ENCODE measurements around the gene OBSCN.

Gene OBSCN

GRCh38 chr1:228264090-228264829, 56.4 kb downstream of the OBSCN start:
- no peak for DNase-seq
- Histone ChIP-seq H3K9ac (ENCODE audit: low read length) (no peak overlapping the region), H2AK5ac (ENCODE audit: low read length, severe bottlenecking) (no peak overlapping the region), H3K4me1 (ENCODE audit: control insufficient read depth, insufficient read depth, low read depth, low read length) (no peaks in the 10 kb centered on the region), H3K27ac (ENCODE audit: low read length, poor library complexity, severe bottlenecking) (no peak overlapping the region), H3K79me1 (replicated peaks; ENCODE audit: low read length, poor library complexity, severe bottlenecking) (peaks cover under 1% of the 10 kb centered on the region), H4K91ac (ENCODE audit: low read length) (no peak overlapping the region), H3K18ac (ENCODE audit: low read depth in 1 of 2, low read length in 2 of 2) (no peak overlapping the region), H3K4ac (ENCODE audit: low read depth in 1 of 2, low read length in 2 of 2) (no peak overlapping the region), H3K4me3 (ENCODE audit: insufficient read depth in 1 of 2, low read depth in 1 of 2, low read length in 2 of 2) (no peak overlapping the region), H3K23ac (ENCODE audit: low read length in 2 of 2) (no peak overlapping the region), H3K14ac (ENCODE audit: low read length in 2 of 2) (no peak overlapping the region), H3K4me2 (ENCODE audit: low read length, poor library complexity, severe bottlenecking) (no peak overlapping the region), H2BK120ac (ENCODE audit: low read depth, low read length) (no peak overlapping the region), H3K27me3 (ENCODE audit: control insufficient read depth in 1 of 2, insufficient read depth in 1 of 2, low read length in 2 of 2) (no peaks in the 10 kb centered on the region), H3K36me3 (ENCODE audit: control insufficient read depth in 1 of 2, insufficient read depth in 2 of 2, low read depth in 1 of 2, low read length in 2 of 2) (peaks cover 0 to 27% of the 10 kb centered on the region in 2 experiments), H4K8ac (ENCODE audit: low read length) (no peak overlapping the region), H2BK5ac (ENCODE audit: low read depth, low read length, poor library complexity, severe bottlenecking) (no peak overlapping the region), H2BK12ac (ENCODE audit: low read length in 2 of 2) (no peak overlapping the region), H3K9me3 (ENCODE audit: control insufficient read depth, low read length) (peaks cover 22% of the 10 kb centered on the region), H2AFZ (ENCODE audit: low read depth, low read length) (no peak overlapping the region), H2BK15ac (ENCODE audit: low read depth, poor library complexity, severe bottlenecking) (no peak overlapping the region)
- 89% methylated on average over 20 of the region's 24 CpGs for WGBS

- no peak overlapping the region for H2BK5ac ChIP-seq (ENCODE audit: low read depth, low read length, poor library complexity, severe bottlenecking)
- no peak overlapping the region for H2BK15ac ChIP-seq (ENCODE audit: low read depth, poor library complexity, severe bottlenecking)
- H3K4me2 ChIP-seq (ENCODE audit: low read length, poor library complexity, severe bottlenecking) = no peak overlapping the region
- H3K27ac ChIP-seq (ENCODE audit: low read length, poor library complexity, severe bottlenecking) = no peak overlapping the region
- no peak overlapping the region for H2AFZ ChIP-seq (ENCODE audit: low read depth, low read length)
- H3K36me3 ChIP-seq (ENCODE audit: control insufficient read depth in 1 of 2, insufficient read depth in 2 of 2, low read depth in 1 of 2, low read length in 2 of 2) = peaks cover 0 to 19% of the 10 kb centered on the region in 2 experiments
- no peak overlapping the region for H3K4ac ChIP-seq (ENCODE audit: low read depth in 1 of 2, low read length in 2 of 2)
- H3K18ac ChIP-seq (ENCODE audit: low read depth in 1 of 2, low read length in 2 of 2) = no peak overlapping the region
- no peak overlapping the region for H3K23ac ChIP-seq (ENCODE audit: low read length in 2 of 2)
- no peak overlapping the region for H3K9ac ChIP-seq (ENCODE audit: low read length)
- H3K4me3 ChIP-seq (ENCODE audit: insufficient read depth in 1 of 2, low read depth in 1 of 2, low read length in 2 of 2) = no peak overlapping the region
- no peak for DNase-seq
- no peak overlapping the region for H4K8ac ChIP-seq (ENCODE audit: low read length)
- no peak overlapping the region for H2BK120ac ChIP-seq (ENCODE audit: low read depth, low read length)
- no peak overlapping the region for H2AK5ac ChIP-seq (ENCODE audit: low read length, severe bottlenecking)
- H3K14ac ChIP-seq (ENCODE audit: low read length in 2 of 2) = no peak overlapping the region
- H2BK12ac ChIP-seq (ENCODE audit: low read length in 2 of 2) = no peak overlapping the region
- H3K27me3 ChIP-seq (ENCODE audit: control insufficient read depth in 1 of 2, insufficient read depth in 1 of 2, low read length in 2 of 2) = no peaks in the 10 kb centered on the region
- H4K91ac ChIP-seq (ENCODE audit: low read length) = no peak overlapping the region
- H3K9me3 ChIP-seq (ENCODE audit: control insufficient read depth, low read length) = peaks cover 22% of the 10 kb centered on the region
- no peaks in the 10 kb centered on the region for H3K79me1 ChIP-seq (replicated peaks; ENCODE audit: low read length, poor library complexity, severe bottlenecking)
- H3K4me1 ChIP-seq (ENCODE audit: control insufficient read depth, insufficient read depth, low read depth, low read length) = no peaks in the 10 kb centered on the region
Observed at GRCh38 chr1:228265167-228265566, 57.3 kb downstream of the OBSCN start.

- no peak overlapping the region for H3K27ac ChIP-seq (ENCODE audit: low read length, poor library complexity, severe bottlenecking)
- H2BK5ac ChIP-seq (ENCODE audit: low read depth, low read length, poor library complexity, severe bottlenecking) = no peak overlapping the region
- no peak overlapping the region for H2AFZ ChIP-seq (ENCODE audit: low read depth, low read length)
- 88% methylated on average over 19 of the region's 22 CpGs for WGBS
- DNase-seq = peak; percentile 13
- no peak overlapping the region for H3K23ac ChIP-seq (ENCODE audit: low read length in 2 of 2)
- H3K4me3 ChIP-seq (ENCODE audit: insufficient read depth in 1 of 2, low read depth in 1 of 2, low read length in 2 of 2) = no peak overlapping the region
- H2BK12ac ChIP-seq (ENCODE audit: low read length in 2 of 2) = no peak overlapping the region
- no peak overlapping the region for H3K18ac ChIP-seq (ENCODE audit: low read depth in 1 of 2, low read length in 2 of 2)
- H2BK120ac ChIP-seq (ENCODE audit: low read depth, low read length) = no peak overlapping the region
- no peak overlapping the region for H3K9ac ChIP-seq (ENCODE audit: low read length)
- H3K4ac ChIP-seq (ENCODE audit: low read depth in 1 of 2, low read length in 2 of 2) = no peak overlapping the region
- no peak overlapping the region for H4K8ac ChIP-seq (ENCODE audit: low read length)
- H3K79me1 ChIP-seq (replicated peaks; ENCODE audit: low read length, poor library complexity, severe bottlenecking) = peaks cover 1% of the 10 kb centered on the region
- H2AK5ac ChIP-seq (ENCODE audit: low read length, severe bottlenecking) = no peak overlapping the region
- no peaks in the 10 kb centered on the region for H3K9me3 ChIP-seq (ENCODE audit: control insufficient read depth, low read length)
- peaks cover 2 to 37% of the 10 kb centered on the region in 2 experiments for H3K36me3 ChIP-seq (ENCODE audit: control insufficient read depth in 1 of 2, insufficient read depth in 2 of 2, low read depth in 1 of 2, low read length in 2 of 2)
- H3K4me2 ChIP-seq (ENCODE audit: low read length, poor library complexity, severe bottlenecking) = no peak overlapping the region
- H3K4me1 ChIP-seq (ENCODE audit: control insufficient read depth, insufficient read depth, low read depth, low read length) = no peaks in the 10 kb centered on the region
- peak overlapping the region; percentile 73 for H4K91ac ChIP-seq (ENCODE audit: low read length)
- H3K14ac ChIP-seq (ENCODE audit: low read length in 2 of 2) = no peak overlapping the region
- H2BK15ac ChIP-seq (ENCODE audit: low read depth, poor library complexity, severe bottlenecking) = no peak overlapping the region
- no peaks in the 10 kb centered on the region for H3K27me3 ChIP-seq (ENCODE audit: control insufficient read depth in 1 of 2, insufficient read depth in 1 of 2, low read length in 2 of 2)
Observed at GRCh38 chr1:228267962-228268880, 60.4 kb downstream of the OBSCN start.

GRCh38 chr1:228268881-228269265, 61.0 kb downstream of the OBSCN start:
- Histone ChIP-seq H2BK15ac (ENCODE audit: low read depth, poor library complexity, severe bottlenecking) (no peak overlapping the region), H3K27me3 (ENCODE audit: control insufficient read depth in 1 of 2, insufficient read depth in 1 of 2, low read length in 2 of 2) (no peaks in the 10 kb centered on the region), H2AK5ac (ENCODE audit: low read length, severe bottlenecking) (no peak overlapping the region), H2BK12ac (ENCODE audit: low read length in 2 of 2) (no peak overlapping the region), H2BK120ac (ENCODE audit: low read depth, low read length) (no peak overlapping the region), H3K14ac (ENCODE audit: low read length in 2 of 2) (no peak overlapping the region), H2AFZ (ENCODE audit: low read depth, low read length) (no peak overlapping the region), H3K4me1 (ENCODE audit: control insufficient read depth, insufficient read depth, low read depth, low read length) (no peaks in the 10 kb centered on the region), H3K18ac (ENCODE audit: low read depth in 1 of 2, low read length in 2 of 2) (no peak overlapping the region), H3K23ac (ENCODE audit: low read length in 2 of 2) (no peak overlapping the region), H3K27ac (ENCODE audit: low read length, poor library complexity, severe bottlenecking) (no peak overlapping the region), H4K91ac (ENCODE audit: low read length) (no peak overlapping the region), H3K4ac (ENCODE audit: low read depth in 1 of 2, low read length in 2 of 2) (no peak overlapping the region), H4K8ac (ENCODE audit: low read length) (no peak overlapping the region), H3K79me1 (replicated peaks; ENCODE audit: low read length, poor library complexity, severe bottlenecking) (peaks cover 4% of the 10 kb centered on the region), H3K4me3 (ENCODE audit: insufficient read depth in 1 of 2, low read depth in 1 of 2, low read length in 2 of 2) (no peak overlapping the region), H2BK5ac (ENCODE audit: low read depth, low read length, poor library complexity, severe bottlenecking) (no peak overlapping the region), H3K9ac (ENCODE audit: low read length) (no peak overlapping the region), H3K4me2 (ENCODE audit: low read length, poor library complexity, severe bottlenecking) (no peak overlapping the region), H3K36me3 (ENCODE audit: control insufficient read depth in 1 of 2, insufficient read depth in 2 of 2, low read depth in 1 of 2, low read length in 2 of 2) (peaks cover 2 to 40% of the 10 kb centered on the region in 2 experiments), H3K9me3 (ENCODE audit: control insufficient read depth, low read length) (no peaks in the 10 kb centered on the region)
- WGBS = 92% methylated on average over 7 of the region's 8 CpGs
- DNase-seq = no peak
